Right hindlimb (tissue), 1 donor: ENCODE results near the gene KCNQ4.

Experiments used
- DNase-seq: peaks from one replicate; pipeline ENCODE4 v3.0.0-alpha.2; 2018

Gene KCNQ4

GRCh38 chr1:40783001-40783905 lies at the start of gene KCNQ4:
Gene KCNQ4 (plus strand): TSS chr1:40783787. CDS start chr1:40784094, 307 bp downstream.
- peak; percentile 79 for DNase-seq

DNA sequence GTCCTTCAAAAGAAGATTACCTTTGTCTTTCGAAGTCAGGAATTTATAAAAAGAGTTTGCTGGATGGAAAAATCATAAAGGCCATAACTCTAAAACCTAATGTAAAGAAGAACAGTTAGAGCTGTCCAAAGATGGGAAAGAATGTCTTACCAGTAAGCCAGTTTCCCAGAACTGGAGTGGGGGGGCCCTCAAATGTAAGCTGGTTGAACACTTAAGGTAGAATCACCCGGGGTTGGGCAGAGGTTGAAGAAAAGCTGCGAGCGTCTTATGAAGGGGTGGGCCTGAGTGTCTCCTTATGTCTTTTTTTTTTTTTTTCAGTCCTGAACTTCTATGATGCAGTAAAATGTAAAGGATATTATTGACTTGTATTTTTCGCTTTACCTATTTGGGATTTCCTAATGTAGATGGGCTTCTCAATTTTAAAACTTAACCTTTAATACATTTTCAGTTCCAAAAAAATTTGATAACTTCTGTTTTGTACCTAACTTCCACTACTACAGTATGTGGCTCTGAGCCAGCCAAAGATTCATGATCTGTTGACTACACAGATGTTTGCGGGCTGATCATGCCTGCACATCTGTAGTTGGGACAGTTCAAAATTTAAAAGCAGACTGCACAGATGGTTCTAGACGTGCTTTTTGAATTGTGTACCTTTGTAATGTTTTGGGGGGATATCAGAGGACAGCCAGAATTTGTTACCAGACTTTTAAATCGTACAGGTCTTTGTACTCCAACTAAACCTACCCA lies 48.5 kb upstream of the KCNQ4 start:
- DNase-seq, result peak; percentile 41

- DNase-seq, result no peak
Measured at GRCh38 chr1:40736085-40736531, 47.5 kb upstream of the KCNQ4 start.

DNA sequence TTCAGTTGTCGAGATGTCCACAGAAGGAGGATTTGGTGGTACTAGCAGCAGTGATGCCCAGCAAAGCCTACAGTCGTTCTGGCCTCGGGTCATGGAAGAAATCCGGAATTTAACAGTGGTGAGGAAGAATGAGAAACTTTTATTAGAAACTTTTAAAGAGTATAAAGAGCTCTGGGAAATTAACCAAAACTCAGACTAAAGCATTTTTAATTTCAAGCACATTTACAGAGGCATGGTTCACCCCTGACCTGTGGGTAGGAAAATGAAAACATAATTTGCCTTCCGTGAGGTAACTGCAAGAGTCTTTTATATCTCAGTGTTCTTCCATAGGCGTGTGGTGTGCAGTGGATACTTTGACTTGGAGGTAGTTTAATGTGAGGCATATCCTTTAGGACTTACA lies 44.8 kb upstream of the KCNQ4 start:
- DNase-seq, result no peak

DNA sequence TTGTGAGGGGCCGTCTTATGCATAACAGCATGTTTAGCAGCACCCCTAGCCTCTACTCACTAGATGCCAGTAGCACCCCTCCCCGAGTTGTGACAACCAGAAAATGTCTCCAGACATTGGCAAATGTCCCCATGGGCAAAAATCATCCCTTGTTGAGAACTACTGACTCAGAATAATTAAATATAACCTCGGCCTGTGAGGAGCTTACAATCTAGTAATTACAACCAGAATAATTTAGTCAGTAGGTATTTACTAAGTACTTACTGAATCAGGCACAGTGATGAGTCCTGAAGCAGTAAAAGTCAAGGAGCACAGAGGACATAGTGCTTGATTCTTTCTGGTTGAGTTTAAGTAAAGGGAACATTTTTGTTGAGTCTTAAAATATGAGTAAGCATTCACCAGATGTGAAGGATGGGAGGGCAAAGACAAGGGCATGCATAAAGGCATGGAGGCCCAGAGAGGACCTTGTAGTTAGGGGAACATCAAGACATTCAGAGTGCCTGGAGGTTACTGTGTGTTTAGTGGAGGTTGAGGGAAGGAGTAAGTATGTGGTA lies 44.1 kb upstream of the KCNQ4 start:
- DNase-seq, result no peak

DNA sequence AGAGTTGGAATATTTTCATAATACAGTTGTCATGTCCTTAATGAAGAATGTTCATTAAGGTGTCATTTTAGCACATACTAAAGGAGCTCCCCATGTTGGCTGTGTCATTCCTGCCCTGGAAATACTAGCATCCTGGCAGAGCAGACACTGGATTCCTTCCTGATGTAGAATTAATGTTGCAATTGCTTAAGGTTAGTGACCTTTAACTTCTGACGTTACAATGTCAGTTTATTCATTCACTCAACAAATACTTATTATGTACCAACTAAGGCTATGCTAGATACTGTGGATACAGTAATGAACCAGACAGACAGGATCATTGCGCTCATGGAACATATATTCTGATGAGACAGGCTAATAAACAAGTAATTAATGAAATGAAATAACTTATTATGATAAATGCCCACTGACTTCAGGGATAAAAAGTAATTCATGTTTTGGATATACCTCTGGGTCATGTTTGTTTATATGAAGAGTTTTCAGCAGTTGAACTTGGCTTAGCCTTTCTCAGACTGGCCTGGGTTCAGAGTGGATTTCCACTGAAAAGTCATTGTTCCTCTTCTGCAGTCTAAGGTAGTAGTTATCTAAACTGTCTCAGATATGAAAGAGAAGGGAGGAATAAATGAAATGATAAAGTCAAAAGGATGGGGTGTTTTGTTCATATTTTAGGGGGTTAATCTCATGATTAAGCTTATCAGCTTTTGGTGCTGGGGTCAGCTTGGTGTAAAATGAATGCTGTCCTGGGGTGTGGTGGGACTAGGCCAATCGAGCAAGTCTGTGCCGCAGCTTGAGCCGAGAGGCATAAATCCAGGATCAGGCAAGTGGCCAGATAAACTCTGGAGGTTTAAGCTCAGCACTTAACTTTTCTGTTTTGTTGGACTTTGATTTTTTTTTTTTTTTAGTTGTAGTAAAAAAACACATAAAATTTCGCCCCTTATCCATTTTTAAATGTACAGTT lies 43.3 kb upstream of the KCNQ4 start:
- DNase-seq, result no peak

DNA sequence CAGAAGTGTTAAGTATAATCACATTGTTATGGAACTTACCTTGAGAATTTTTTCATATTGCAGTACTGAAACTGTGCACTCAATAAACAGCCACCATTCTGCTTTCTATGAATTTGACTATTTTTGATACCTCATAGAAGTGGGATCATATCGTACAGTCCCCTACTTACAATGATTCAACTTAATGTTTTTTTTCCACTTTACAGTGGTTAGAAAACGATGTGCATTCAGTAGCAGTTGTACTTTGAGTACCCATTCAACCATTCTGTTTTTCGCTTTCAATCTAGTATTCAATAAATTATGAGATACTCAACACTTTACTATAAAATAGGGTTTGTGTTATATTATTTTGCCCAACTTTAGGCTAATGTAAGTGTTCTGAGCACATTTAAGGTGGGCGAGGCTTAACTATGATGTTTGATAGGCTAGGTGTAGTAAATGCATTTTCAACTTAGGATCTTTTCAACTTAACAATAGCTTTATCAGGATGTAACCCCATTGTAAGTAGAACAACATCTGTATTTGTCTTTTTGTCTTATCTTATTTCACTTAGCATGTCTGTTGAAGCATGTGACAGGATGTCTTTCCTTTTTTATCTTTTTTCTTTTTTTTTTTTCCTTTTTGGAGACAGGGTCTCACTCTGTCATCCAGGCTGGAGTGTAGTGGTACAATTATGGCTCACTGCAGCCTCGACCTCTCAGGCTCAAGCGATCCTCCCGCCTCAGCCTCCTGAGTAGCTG lies 42.4 kb upstream of the KCNQ4 start:
- DNase-seq, result no peak

DNA sequence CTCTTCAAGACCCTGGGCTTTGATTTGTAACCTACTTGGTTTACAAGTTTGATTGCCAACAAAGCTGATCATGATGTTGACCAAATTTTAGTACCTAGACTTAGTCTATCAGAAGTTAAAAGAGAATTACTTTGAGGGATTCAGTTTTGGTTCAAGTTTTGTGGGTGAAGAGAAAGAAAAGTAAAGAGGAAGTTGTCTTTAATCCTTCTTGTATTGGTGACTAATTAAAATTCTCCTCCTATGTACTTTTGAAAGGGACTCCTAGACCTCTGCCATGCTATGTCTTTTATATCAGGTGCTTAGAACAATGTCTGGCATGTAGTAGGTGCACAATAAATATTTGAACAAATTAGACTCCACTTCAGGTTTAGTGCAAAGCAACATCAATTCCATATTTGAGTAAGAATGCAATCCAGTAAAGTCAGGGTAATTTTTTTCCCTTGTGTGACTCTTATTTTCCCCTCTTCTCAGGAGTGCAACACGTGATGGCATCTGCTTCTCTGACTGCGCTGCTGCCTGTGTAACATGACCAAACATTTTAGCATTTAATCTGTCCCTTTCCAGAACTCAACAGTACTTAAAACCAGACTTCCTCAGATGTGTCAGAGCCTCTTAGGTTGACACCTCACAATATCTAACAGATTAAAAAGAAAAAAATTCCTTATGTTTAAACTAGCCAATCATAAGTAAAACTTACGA lies 41.1 kb upstream of the KCNQ4 start:
- no peak for DNase-seq

DNA sequence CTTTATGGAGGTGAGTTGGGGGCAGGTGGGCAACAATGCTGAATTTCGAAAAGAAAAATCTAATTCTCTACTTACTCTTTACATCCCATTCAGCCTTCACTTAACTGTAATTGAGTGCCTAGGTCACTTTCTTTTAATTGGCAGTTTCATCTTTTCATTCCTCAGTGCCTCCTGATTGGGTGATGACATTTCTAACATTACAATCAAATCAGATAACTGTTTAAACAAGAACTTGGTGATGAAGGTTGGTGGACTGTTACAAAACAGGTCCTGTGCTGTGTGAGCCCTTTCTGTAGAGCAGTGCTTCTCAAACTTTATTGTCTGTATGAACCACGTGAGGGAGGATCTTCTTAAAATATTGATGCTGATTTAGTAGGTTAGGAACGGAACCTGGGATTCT lies 40.1 kb upstream of the KCNQ4 start:
- DNase-seq, result no peak

DNA sequence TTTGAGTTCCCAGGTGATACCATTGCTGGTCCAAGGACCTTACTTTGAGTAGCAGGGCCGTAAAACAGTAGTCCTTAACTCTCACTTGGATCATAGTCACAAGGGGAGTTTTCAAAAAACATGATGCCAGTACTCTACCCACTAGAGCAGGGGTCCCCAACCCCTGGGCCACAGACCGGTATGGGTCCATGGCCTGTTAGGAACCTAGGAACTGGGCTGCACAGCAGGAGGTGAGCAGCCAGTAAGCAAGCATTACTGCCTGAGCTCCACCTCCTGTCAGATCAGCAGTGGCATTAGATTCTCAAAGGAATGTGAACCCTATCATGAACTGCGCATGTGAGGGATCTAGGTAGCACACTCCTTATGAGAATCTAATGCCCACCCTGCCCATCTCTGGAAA lies 39.7 kb upstream of the KCNQ4 start:
- DNase-seq, result no peak

GRCh38 chr1:40745176-40745575 lies 38.4 kb upstream of the KCNQ4 start:
- DNase-seq, result no peak

GRCh38 chr1:40746344-40747090 lies 37.1 kb upstream of the KCNQ4 start:
- DNase-seq, result no peak

- DNase-seq, result no peak
Measured at GRCh38 chr1:40748841-40749718, 34.5 kb upstream of the KCNQ4 start.

DNA sequence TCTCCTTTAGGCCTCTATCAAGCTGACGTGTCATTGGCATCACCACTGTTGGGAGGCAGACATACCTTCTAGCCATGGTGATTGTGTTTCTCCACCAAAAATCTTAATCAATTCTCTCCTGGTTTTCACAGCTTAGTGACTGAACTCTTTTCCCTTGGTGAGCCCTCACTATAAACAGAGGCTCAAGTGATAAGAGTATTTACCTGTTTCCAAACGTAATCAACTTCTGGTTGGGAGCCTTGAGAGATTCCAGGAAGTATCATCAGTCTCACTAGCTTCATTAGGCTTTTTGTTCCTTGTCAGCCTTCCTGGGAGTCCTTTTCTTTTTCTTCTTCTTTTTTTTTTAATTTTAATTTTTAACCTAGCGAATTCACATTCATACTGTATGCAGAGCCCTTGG lies 33.8 kb upstream of the KCNQ4 start:
- DNase-seq, result no peak

DNA sequence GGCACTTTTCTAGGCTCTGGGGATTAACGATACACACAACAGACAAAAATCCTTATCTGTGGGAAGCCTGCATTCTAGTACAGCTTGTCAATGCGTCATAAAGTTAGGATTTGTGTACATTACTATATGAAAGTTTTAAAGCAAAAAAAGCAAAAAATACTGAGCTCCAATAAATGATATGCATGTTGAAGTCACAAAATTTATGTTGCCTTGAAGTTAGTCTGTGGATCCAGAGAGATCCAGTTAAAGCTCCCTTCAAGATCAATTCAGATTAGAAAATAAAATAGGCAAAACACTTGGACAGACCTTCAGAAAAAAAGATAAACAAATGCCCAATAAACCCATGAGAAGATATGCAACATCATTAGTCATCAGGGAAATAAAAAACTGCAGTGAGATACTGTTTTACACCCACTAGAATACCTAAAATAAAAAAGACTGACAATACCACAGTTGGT lies 33.1 kb upstream of the KCNQ4 start:
- no peak for DNase-seq

DNA sequence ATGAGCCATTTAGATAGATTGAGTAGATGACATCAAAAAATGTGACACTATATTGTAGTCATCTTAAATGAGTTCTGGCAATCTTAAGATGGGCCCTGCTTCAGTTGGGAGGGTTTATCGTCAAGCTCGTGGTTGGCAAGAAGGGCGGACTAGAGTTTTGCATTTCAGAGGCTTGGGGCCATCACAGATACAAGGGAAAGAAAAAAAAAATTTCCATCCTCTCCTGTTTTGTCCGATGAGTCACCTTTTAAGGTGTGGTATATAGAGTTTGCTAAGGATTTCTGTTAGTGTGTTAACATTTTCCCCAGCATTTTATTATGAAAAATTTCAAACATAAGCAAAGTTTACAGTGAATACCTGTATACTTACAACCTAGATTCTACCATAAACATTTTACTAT lies 31.8 kb upstream of the KCNQ4 start:
- no peak for DNase-seq

DNA sequence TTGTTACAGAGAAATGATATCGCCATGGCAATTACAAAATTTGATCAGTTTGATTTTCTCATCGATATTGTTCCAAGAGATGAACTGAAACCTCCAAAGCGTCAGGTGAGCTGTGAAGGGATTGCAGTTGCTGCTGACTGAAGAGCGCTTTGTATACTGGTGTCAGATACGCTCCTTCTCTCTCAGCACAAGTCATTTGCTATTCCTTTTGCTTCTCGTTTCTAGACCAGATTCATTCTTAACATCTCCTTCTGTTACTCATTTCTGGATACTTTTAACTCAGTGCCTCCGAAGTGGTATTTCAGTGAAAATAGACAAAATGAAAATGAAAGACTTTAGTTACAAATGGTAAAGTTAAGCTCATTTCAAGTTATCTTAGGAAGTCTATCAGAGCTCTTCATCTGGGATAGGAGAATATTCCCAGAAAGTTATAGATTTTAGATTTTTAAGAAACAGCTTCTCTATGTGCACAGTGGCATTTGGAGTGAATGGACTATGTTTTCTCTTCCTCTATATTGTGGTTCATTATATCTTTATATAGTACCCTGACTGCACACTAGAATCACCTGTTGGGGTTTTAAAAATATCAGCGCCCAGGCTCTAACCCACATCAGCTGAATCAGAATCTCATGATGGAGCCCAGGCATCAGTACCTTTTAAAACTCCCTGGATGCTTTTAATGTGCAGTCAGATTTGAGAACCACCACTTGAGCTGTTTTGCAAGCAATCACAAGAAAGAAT lies 30.3 kb upstream of the KCNQ4 start:
- DNase-seq, result no peak

- no peak for DNase-seq
Measured at GRCh38 chr1:40754201-40754600, 29.4 kb upstream of the KCNQ4 start.

GRCh38 chr1:40755067-40755466 lies 28.5 kb upstream of the KCNQ4 start:
- DNase-seq, result no peak
